Measurements from ENCODE around the gene PICALM. TPM values are rescaled to one million over a fixed set of nuclear protein-coding genes. Genes with fewer than 3 reads are reported as not detected.

PICALM gene
- total and polyA plus RNA-seq, 9 of the 15 experiments (the other 6 are each of a cell fraction or from before 2014, with no cell fraction given), result 41.3 to 990 (median 309) TPM

GRCh38 chr11:86068951-86069407, at the start of gene PICALM (continued):
- no peak for TF ChIP-seq GTF3C2 (IDR thresholded peaks at IDR 0.05; ENCODE audit: borderline replicate concordance, extremely low read depth, insufficient read length)
- TF ChIP-seq, protein P1, sequence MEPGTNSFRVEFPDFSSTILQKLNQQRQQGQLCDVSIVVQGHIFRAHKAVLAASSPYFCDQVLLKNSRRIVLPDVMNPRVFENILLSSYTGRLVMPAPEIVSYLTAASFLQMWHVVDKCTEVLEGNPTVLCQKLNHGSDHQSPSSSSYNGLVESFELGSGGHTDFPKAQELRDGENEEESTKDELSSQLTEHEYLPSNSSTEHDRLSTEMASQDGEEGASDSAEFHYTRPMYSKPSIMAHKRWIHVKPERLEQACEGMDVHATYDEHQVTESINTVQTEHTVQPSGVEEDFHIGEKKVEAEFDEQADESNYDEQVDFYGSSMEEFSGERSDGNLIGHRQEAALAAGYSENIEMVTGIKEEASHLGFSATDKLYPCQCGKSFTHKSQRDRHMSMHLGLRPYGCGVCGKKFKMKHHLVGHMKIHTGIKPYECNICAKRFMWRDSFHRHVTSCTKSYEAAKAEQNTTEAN (CRISPR knock-in tag; IDR thresholded peaks at IDR 0.05), result no peak
- TF ChIP-seq, protein P2, sequence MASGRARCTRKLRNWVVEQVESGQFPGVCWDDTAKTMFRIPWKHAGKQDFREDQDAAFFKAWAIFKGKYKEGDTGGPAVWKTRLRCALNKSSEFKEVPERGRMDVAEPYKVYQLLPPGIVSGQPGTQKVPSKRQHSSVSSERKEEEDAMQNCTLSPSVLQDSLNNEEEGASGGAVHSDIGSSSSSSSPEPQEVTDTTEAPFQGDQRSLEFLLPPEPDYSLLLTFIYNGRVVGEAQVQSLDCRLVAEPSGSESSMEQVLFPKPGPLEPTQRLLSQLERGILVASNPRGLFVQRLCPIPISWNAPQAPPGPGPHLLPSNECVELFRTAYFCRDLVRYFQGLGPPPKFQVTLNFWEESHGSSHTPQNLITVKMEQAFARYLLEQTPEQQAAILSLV (tag; IDR thresholded peaks at IDR 0.05), result no peak
- TF ChIP-seq STAG1 (CRISPR knock-in tag; IDR thresholded peaks at IDR 0.05; ENCODE audit: borderline replicate concordance), result no peak
- TF ChIP-seq ZNF707 (CRISPR knock-in tag; conservative IDR thresholded peaks at IDR 0.05), result no peak
- TF ChIP-seq, protein P3, sequence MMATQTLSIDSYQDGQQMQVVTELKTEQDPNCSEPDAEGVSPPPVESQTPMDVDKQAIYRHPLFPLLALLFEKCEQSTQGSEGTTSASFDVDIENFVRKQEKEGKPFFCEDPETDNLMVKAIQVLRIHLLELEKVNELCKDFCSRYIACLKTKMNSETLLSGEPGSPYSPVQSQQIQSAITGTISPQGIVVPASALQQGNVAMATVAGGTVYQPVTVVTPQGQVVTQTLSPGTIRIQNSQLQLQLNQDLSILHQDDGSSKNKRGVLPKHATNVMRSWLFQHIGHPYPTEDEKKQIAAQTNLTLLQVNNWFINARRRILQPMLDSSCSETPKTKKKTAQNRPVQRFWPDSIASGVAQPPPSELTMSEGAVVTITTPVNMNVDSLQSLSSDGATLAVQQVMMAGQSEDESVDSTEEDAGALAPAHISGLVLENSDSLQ (IDR thresholded peaks at IDR 0.05), result peak; percentile 38
- TF ChIP-seq POLR3G (IDR thresholded peaks at IDR 0.05; ENCODE audit: extremely low read depth, insufficient read length, insufficient replicate concordance), result no peak
- no peak for TF ChIP-seq SREBF2 (CRISPR knock-in tag; IDR thresholded peaks at IDR 0.05)
- TF ChIP-seq, protein P4, sequence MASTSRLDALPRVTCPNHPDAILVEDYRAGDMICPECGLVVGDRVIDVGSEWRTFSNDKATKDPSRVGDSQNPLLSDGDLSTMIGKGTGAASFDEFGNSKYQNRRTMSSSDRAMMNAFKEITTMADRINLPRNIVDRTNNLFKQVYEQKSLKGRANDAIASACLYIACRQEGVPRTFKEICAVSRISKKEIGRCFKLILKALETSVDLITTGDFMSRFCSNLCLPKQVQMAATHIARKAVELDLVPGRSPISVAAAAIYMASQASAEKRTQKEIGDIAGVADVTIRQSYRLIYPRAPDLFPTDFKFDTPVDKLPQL (IDR thresholded peaks at IDR 0.05; ENCODE audit: extremely low read depth, insufficient read length), result no peak
- TF ChIP-seq HMGN3 (IDR thresholded peaks at IDR 0.05; ENCODE audit: borderline replicate concordance, extremely low read depth, insufficient read length, low read depth, low read length), result peak; percentile 96
- TF ChIP-seq SRF (CRISPR knock-in tag; IDR thresholded peaks at IDR 0.05), result peak in 1 of 2 experiments; percentile 56; a peak in 2 of 4 replicates
- no peak for TF ChIP-seq ELF4 (CRISPR knock-in tag; IDR thresholded peaks at IDR 0.05)
- no peak for TF ChIP-seq CHD4 (IDR thresholded peaks at IDR 0.05; ENCODE audit: insufficient read depth, insufficient replicate concordance, low read depth, low read length, poor library complexity, severe bottlenecking)
- no peak for TF ChIP-seq POLR2AphosphoS2 (IDR thresholded peaks at IDR 0.05; ENCODE audit: low read length)
- 0 out of 2 replicates have a peak, but pooled peaks have one; percentile 43 for TF ChIP-seq L3MBTL2 (IDR thresholded peaks at IDR 0.05)
- no peak for TF ChIP-seq ZNF586 (CRISPR knock-in tag; conservative IDR thresholded peaks at IDR 0.05)
- no peak for TF ChIP-seq GABPB2 (CRISPR knock-in tag; conservative IDR thresholded peaks at IDR 0.05)
- TF ChIP-seq KLF6 (CRISPR knock-in tag; IDR thresholded peaks at IDR 0.05; ENCODE audit: borderline replicate concordance), result peak; percentile 46; the same call in 1 of the 2 replicates
- TF ChIP-seq, protein P5, sequence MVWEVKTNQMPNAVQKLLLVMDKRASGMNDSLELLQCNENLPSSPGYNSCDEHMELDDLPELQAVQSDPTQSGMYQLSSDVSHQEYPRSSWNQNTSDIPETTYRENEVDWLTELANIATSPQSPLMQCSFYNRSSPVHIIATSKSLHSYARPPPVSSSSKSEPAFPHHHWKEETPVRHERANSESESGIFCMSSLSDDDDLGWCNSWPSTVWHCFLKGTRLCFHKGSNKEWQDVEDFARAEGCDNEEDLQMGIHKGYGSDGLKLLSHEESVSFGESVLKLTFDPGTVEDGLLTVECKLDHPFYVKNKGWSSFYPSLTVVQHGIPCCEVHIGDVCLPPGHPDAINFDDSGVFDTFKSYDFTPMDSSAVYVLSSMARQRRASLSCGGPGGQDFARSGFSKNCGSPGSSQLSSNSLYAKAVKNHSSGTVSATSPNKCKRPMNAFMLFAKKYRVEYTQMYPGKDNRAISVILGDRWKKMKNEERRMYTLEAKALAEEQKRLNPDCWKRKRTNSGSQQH (CRISPR knock-in tag; IDR thresholded peaks at IDR 0.05), result no peak

Data from K562 (cell line).